Liver (tissue), 9 donors: ENCODE data around the gene SMARCA1. TPM values are rescaled to one million over a fixed set of nuclear protein-coding genes. Genes with fewer than 3 reads are reported as not detected.

Experiments used
- DNase-seq: peaks from one replicate; pipeline ENCODE4 v3.0.0-alpha.2; 2017; ENCODE audit warnings: low spot score
- H3K27ac ChIP-seq, 2 donors: one replicate each; pipeline ENCODE4 v1.7.0; 2013; ENCODE audit warnings: inconsistent platforms in 2 of 2, low read length in 2 of 2, control low read depth in 1 of 2, low read depth in 1 of 2, mild to moderate bottlenecking in 1 of 2
- H3K27me3 ChIP-seq, 4 donors: one replicate each; pipeline versions ENCODE4 v1.6.1 to v1.7.0; 2013; ENCODE audit warnings: low read length in 3 of 4, inconsistent platforms in 1 of 4, mild to moderate bottlenecking in 1 of 4, moderate library complexity in 1 of 4; ENCODE audit not compliant: control insufficient read depth in 4 of 4, insufficient read depth in 4 of 4
- H3K36me3 ChIP-seq, 4 donors: one replicate each; pipeline versions ENCODE4 v1.6.1 to v1.7.0; 2013; ENCODE audit warnings: low read length in 3 of 4, mild to moderate bottlenecking in 3 of 4, low read depth in 1 of 4, moderate library complexity in 1 of 4; ENCODE audit not compliant: control insufficient read depth in 4 of 4, insufficient read depth in 3 of 4
- H3K4me1 ChIP-seq, 4 donors: one replicate each; pipeline versions ENCODE4 v1.6.1 to v1.7.0; 2013; ENCODE audit warnings: low read length in 3 of 4, mild to moderate bottlenecking in 3 of 4, moderate library complexity in 1 of 4; ENCODE audit not compliant: control insufficient read depth in 4 of 4, insufficient read depth in 4 of 4
- H3K4me3 ChIP-seq, 3 donors: one replicate each; pipeline versions ENCODE4 v1.6.1 to v1.7.0; 2013; ENCODE audit warnings: low read length in 3 of 3, control low read depth in 1 of 3, low read depth in 1 of 3, mild to moderate bottlenecking in 1 of 3
- H3K9ac ChIP-seq, 2 donors: one replicate each; pipeline ENCODE4 v1.7.0; 2013; ENCODE audit warnings: low read length in 2 of 2, mild to moderate bottlenecking in 2 of 2, moderate library complexity in 2 of 2, control low read depth in 1 of 2, low read depth in 1 of 2
- H3K9me3 ChIP-seq, 4 donors: one replicate each; pipeline versions ENCODE4 v1.6.1 to v1.7.0; 2013; ENCODE audit warnings: low read length in 3 of 4; ENCODE audit not compliant: control insufficient read depth in 4 of 4
- ATF3 ChIP-seq: IDR thresholded peaks from 2 replicates; pipeline ENCODE4 v1.6.1; 2016; ENCODE audit warnings: antibody characterized with exemption
- CTCF ChIP-seq: fragments of 150-350 bp; IDR thresholded peaks from 2 replicates; pipeline ENCODE4 v1.5.1; 2017; ENCODE audit warnings: improper control_type of control experiment, low read depth, low read length; ENCODE audit not compliant: missing input control
- EGR1 ChIP-seq, 2 donors: IDR thresholded peaks; 2 replicates each; pipeline ENCODE4 v1.6.1; 2016 to 2018; ENCODE audit warnings: antibody characterized with exemption in 2 of 2, low read depth in 2 of 2
- FOXA1 ChIP-seq: IDR thresholded peaks from 2 replicates; pipeline ENCODE4 v1.6.1; 2016; ENCODE audit warnings: antibody characterized with exemption
- FOXA2 ChIP-seq: IDR thresholded peaks from 2 replicates; pipeline ENCODE4 v1.6.1; 2016; ENCODE audit warnings: antibody characterized with exemption
- GABPA ChIP-seq, 2 donors: IDR thresholded peaks in 1 of 2; conservative IDR thresholded peaks in 1 of 2; 2 replicates each; pipeline ENCODE4 v1.6.1; 2016; ENCODE audit warnings: antibody characterized with exemption in 2 of 2, mild to moderate bottlenecking in 1 of 2, moderate library complexity in 1 of 2
- HNF4A ChIP-seq, 2 donors: conservative IDR thresholded peaks; 2 replicates each; pipeline ENCODE4 v1.6.1; 2016; ENCODE audit warnings: antibody characterized with exemption in 2 of 2, mild to moderate bottlenecking in 2 of 2
- HNF4G ChIP-seq: IDR thresholded peaks from 2 replicates; pipeline ENCODE4 v1.6.1; 2016; ENCODE audit warnings: antibody characterized with exemption
- JUND ChIP-seq, 2 donors: IDR thresholded peaks; 2 replicates each; pipeline ENCODE4 v1.6.1; 2016; ENCODE audit warnings: antibody characterized with exemption in 2 of 2
- MAX ChIP-seq: IDR thresholded peaks from 2 replicates; pipeline ENCODE4 v1.6.1; 2016; ENCODE audit warnings: antibody characterized with exemption
- NR2F2 ChIP-seq: IDR thresholded peaks from 2 replicates; pipeline ENCODE4 v1.6.1; 2016; ENCODE audit warnings: antibody characterized with exemption
- RAD21 ChIP-seq, 2 donors: IDR thresholded peaks; 2 replicates each; pipeline ENCODE4 v1.6.1; 2016; ENCODE audit warnings: antibody characterized with exemption in 2 of 2, mild to moderate bottlenecking in 2 of 2
- REST ChIP-seq: IDR thresholded peaks from 2 replicates; pipeline ENCODE4 v1.6.1; 2016; ENCODE audit warnings: antibody characterized with exemption, mild to moderate bottlenecking
- RXRA ChIP-seq, 2 donors: IDR thresholded peaks; 2 replicates each; pipeline ENCODE4 v1.6.1; 2017 to 2018; ENCODE audit warnings: antibody characterized with exemption in 2 of 2, mild to moderate bottlenecking in 1 of 2
- SP1 ChIP-seq: IDR thresholded peaks from 2 replicates; pipeline ENCODE4 v1.6.1; 2018; ENCODE audit warnings: antibody characterized with exemption, mild to moderate bottlenecking
- TAF1 ChIP-seq: conservative IDR thresholded peaks from 2 replicates; pipeline ENCODE4 v1.6.1; 2016; ENCODE audit warnings: antibody characterized with exemption, mild to moderate bottlenecking
- YY1 ChIP-seq: IDR thresholded peaks from 2 replicates; pipeline ENCODE4 v1.6.1; 2016; ENCODE audit warnings: antibody characterized with exemption, mild to moderate bottlenecking
- ZBTB33 ChIP-seq: IDR thresholded peaks from 2 replicates; pipeline ENCODE4 v1.6.1; 2016; ENCODE audit warnings: antibody characterized with exemption
- WGBS: extraction: QIAGEN DNeasy Blood & Tissue Kit; methylation state at CpG from one replicate; pipeline ENCODE4 v1.1.7; 2013; 5-methylcytosine and 5-hydroxymethylcytosine counted together
- polyA plus RNA-seq, 2 donors: library from polyadenylated mRNA; stranded (reverse) in 1 of 2; unstranded in 1 of 2; fragments of 200-250 nt in 1 of 2; fragments of >200 nt in 1 of 2; fragmentation: Nextera tagmentation in 1 of 2; extraction: Ambion mirVana in 1 of 2; gene quantifications; one replicate each; pipeline versions ENCODE4 v1.2.1 to v1.2.3, GENCODE V29; 2013 to 2015
- total RNA-seq, 2 donors: library from RNA; depleted of rRNA; stranded (reverse); fragments of >200 nt; gene quantifications; one replicate each; pipeline ENCODE4 v1.2.3, GENCODE V29; 2014
- donor health status: healthy.
- donor health status: healthy.
- donor health status: healthy.
- donor health status: healthy.
- donor health status: healthy.

Gene SMARCA1
- total and polyA plus RNA-seq, 4 donors = 14.7 to 44.2 (median 23.9) TPM

- Histone ChIP-seq H3K4me1 (no peaks in the 10 kb centered on the region), H3K36me3 (peaks cover 0 to 24% (median 20%) of the 10 kb centered on the region in 4 donors), H3K4me3 (no peak overlapping the region), H3K27me3 (no peaks in the 10 kb centered on the region), H3K9ac (no peak overlapping the region), H3K9me3 (no peaks in the 10 kb centered on the region), H3K27ac (no peak overlapping the region)
- TF ChIP-seq YY1 = no peak
- no peak for TF ChIP-seq JUND (IDR thresholded peaks at IDR 0.05)
- TF ChIP-seq MAX = no peak
- TF ChIP-seq GABPA (IDR thresholded peaks at IDR 0.05 in 1 of 2, conservative IDR thresholded peaks at IDR 0.05 in 1 of 2) = no peak
- TF ChIP-seq REST = no peak
- no peak for TF ChIP-seq RXRA (IDR thresholded peaks at IDR 0.05)
- no peak for TF ChIP-seq ATF3
- no peak for TF ChIP-seq FOXA1
- TF ChIP-seq CTCF = no peak
- no peak for TF ChIP-seq RAD21 (IDR thresholded peaks at IDR 0.05)
- TF ChIP-seq EGR1 (IDR thresholded peaks at IDR 0.05; ENCODE audit: low read depth in 2 of 2) = no peak
- no peak for TF ChIP-seq NR2F2
- TF ChIP-seq HNF4A (conservative IDR thresholded peaks at IDR 0.05) = no peak
- no peak for TF ChIP-seq HNF4G
- no peak for TF ChIP-seq SP1
- no peak for TF ChIP-seq TAF1
- TF ChIP-seq ZBTB33 = no peak
- no peak for TF ChIP-seq FOXA2
- DNase-seq = no peak
- 86% methylated on average over 1 of the region's 1 CpG for WGBS
Measured at GRCh38 chrX:129557844-129558480, 34.7 kb upstream of the SMARCA1 start.
